ENCODE measurements around the gene LHFPL6. TPM values are rescaled to one million over a fixed set of nuclear protein-coding genes. Genes with fewer than 3 reads are reported as not detected.
A peak's percentile ranks its signal among the peaks of the same experiment; 100 is the strongest.

Gene LHFPL6
- total RNA-seq, 4 donors from 2014 or later, result 113 to 177 (median 146) TPM

- H3K27ac ChIP-seq, result peak overlapping the region in 1 of 4 donors; percentile 32
- H3K4me3 ChIP-seq, result no peak overlapping the region
- H3K9me3 ChIP-seq, result no peaks in the 10 kb centered on the region
- peaks cover 0 to 26% (median 9%) of the 10 kb centered on the region in 4 donors for H3K4me1 ChIP-seq
- H3K27me3 ChIP-seq, result no peaks in the 10 kb centered on the region
- no peak for TF ChIP-seq POLR2A (IDR thresholded peaks at IDR 0.05)
- TF ChIP-seq EP300 (IDR thresholded peaks at IDR 0.05), result no peak
- no peak for TF ChIP-seq CTCF (IDR thresholded peaks at IDR 0.05)
- no peak for DNase-seq (ENCODE audit: low spot score in 2 of 2)
- H3K36me3 ChIP-seq, result no peaks in the 10 kb centered on the region
- WGBS, 2 donors, result 68 to 69% methylated on average over 3 of the region's 3 CpGs
Observed at GRCh38 chr13:39528661-39528980, 74.4 kb downstream of the LHFPL6 start.

GRCh38 chr13:39527961-39528660 is 74.9 kb downstream of the LHFPL6 start:
- peaks cover 0 to 26% (median 9%) of the 10 kb centered on the region in 4 donors for H3K4me1 ChIP-seq
- H3K4me3 ChIP-seq, result no peak overlapping the region
- no peaks in the 10 kb centered on the region for H3K36me3 ChIP-seq
- peak overlapping the region in 1 of 4 donors; percentile 32 for H3K27ac ChIP-seq
- TF ChIP-seq POLR2A (IDR thresholded peaks at IDR 0.05) (no peak), EP300 (IDR thresholded peaks at IDR 0.05) (no peak)
- no peaks in the 10 kb centered on the region for H3K9me3 ChIP-seq
- no peak for DNase-seq (ENCODE audit: low spot score in 2 of 2)
- H3K27me3 ChIP-seq, result no peaks in the 10 kb centered on the region
- 53 to 54% methylated on average over 5 of the region's 5 CpGs for WGBS, 2 donors

DNA sequence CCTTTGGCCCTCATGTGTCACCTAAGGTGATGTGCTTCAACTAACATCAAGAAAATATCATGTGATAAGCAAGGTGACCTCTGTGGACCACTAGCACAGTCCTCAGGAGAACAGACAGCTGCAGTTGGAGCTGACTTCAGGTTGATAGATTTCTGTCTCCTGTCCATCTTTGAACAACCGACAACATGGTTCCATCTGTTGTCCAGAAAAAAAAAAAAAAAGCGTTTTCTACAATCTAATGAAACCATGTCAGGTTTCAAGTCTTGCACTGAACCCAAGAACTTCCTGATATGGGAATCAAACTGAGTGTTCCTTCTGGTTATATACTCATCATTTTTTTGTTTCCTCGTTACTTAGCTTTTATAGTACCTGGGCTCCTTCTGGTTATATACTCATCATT is 75.7 kb downstream of the LHFPL6 start:
- no peaks in the 10 kb centered on the region for H3K27me3 ChIP-seq
- TF ChIP-seq POLR2A (IDR thresholded peaks at IDR 0.05), result no peak
- TF ChIP-seq EP300 (IDR thresholded peaks at IDR 0.05), result no peak
- peak overlapping the region in 1 of 4 donors; percentile 32 for H3K27ac ChIP-seq
- no peak for DNase-seq (ENCODE audit: low spot score in 2 of 2)
- no peaks in the 10 kb centered on the region for H3K36me3 ChIP-seq
- H3K4me1 ChIP-seq, result peaks cover 0 to 26% (median 9%) of the 10 kb centered on the region in 4 donors
- no peaks in the 10 kb centered on the region for H3K9me3 ChIP-seq
- H3K4me3 ChIP-seq, result no peak overlapping the region
- WGBS, 2 donors, result 86 to 89% methylated on average over 3 of the region's 3 CpGs

GRCh38 chr13:39526499-39526898 is 76.5 kb downstream of the LHFPL6 start:
- Histone ChIP-seq H3K27ac (no peak overlapping the region), H3K4me1 (peaks cover 0 to 29% (median 6%) of the 10 kb centered on the region in 4 donors), H3K9me3 (no peaks in the 10 kb centered on the region), H3K36me3 (no peaks in the 10 kb centered on the region), H3K4me3 (no peak overlapping the region), H3K27me3 (no peaks in the 10 kb centered on the region)
- TF ChIP-seq CTCF (IDR thresholded peaks at IDR 0.05), result no peak
- no peak for TF ChIP-seq EP300 (IDR thresholded peaks at IDR 0.05)
- TF ChIP-seq POLR2A (IDR thresholded peaks at IDR 0.05), result no peak
- WGBS, 2 donors, result 91 to 96% methylated on average over 8 of the region's 8 CpGs
- DNase-seq (ENCODE audit: low spot score in 2 of 2), result no peak

DNA sequence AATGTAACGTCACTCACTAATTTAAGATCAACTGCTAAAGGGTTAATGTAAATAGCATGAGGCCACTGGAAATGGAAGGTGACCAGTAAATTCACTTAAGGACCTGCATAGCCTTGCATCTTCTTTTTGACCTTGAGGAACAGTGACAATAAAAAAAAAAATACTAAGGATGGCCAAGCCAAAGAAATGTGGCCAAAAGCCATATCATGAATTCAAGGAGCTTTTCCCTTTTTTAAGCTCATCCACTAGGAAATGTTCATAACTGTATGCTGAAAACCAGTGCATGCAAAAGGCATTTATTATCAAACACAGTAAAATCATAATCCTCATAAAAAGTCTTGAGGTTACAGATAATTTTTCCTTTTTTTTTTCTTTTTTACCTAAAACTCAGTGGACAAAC is 77.5 kb downstream of the LHFPL6 start:
- Histone ChIP-seq H3K4me3 (no peak overlapping the region), H3K27me3 (no peaks in the 10 kb centered on the region), H3K9me3 (no peaks in the 10 kb centered on the region), H3K27ac (no peak overlapping the region), H3K4me1 (peaks cover 0 to 28% (median 0%) of the 10 kb centered on the region in 4 donors), H3K36me3 (no peaks in the 10 kb centered on the region)
- DNase-seq (ENCODE audit: low spot score in 2 of 2), result no peak
- WGBS, 2 donors, result 78 to 83% methylated on average over 1 of the region's 1 CpG
- TF ChIP-seq EP300 (IDR thresholded peaks at IDR 0.05) (no peak), CTCF (IDR thresholded peaks at IDR 0.05) (no peak), POLR2A (IDR thresholded peaks at IDR 0.05) (no peak)

GRCh38 chr13:39524795-39525194 is 78.2 kb downstream of the LHFPL6 start:
- TF ChIP-seq POLR2A (IDR thresholded peaks at IDR 0.05), result no peak
- no peak for TF ChIP-seq EP300 (IDR thresholded peaks at IDR 0.05)
- TF ChIP-seq CTCF (IDR thresholded peaks at IDR 0.05), result no peak
- Histone ChIP-seq H3K4me3 (no peak overlapping the region), H3K27me3 (no peaks in the 10 kb centered on the region), H3K4me1 (peaks cover 0 to 28% (median 0%) of the 10 kb centered on the region in 4 donors), H3K36me3 (no peaks in the 10 kb centered on the region), H3K27ac (no peak overlapping the region), H3K9me3 (no peaks in the 10 kb centered on the region)
- DNase-seq (ENCODE audit: low spot score in 2 of 2), result no peak
- WGBS, 2 donors, result 79 to 87% methylated on average over 4 of the region's 4 CpGs
